Measurements from ENCODE around the gene GADD45B. TPM values are rescaled to one million over a fixed set of nuclear protein-coding genes. Genes with fewer than 3 reads are reported as not detected.
A peak's percentile ranks its signal among the peaks of the same experiment; 100 is the strongest.

The GADD45B gene
- total RNA-seq, 1 experiment from 2014 or later: 16.2 TPM

GRCh38 chr19:2444251-2445002, 31.5 kb upstream of the GADD45B start:
- Histone ChIP-seq H3K56ac (ENCODE audit: insufficient read length, low read depth, low read length) (no peak overlapping the region), H2BK15ac (ENCODE audit: low read depth, low read length) (no peak overlapping the region), H2AK5ac (ENCODE audit: insufficient read length, low read length) (no peak overlapping the region), H2AFZ (ENCODE audit: low read length) (no peak overlapping the region), H3K23ac (ENCODE audit: insufficient read length, low read depth, low read length) (no peak overlapping the region), H4K20me1 (ENCODE audit: control insufficient read depth, insufficient read depth, insufficient read length) (no peaks in the 10 kb centered on the region), H3K14ac (ENCODE audit: insufficient read depth, low read length) (no peak overlapping the region), H3K4ac (ENCODE audit: low read depth, low read length) (no peak overlapping the region), H3K9me3 (ENCODE audit: control insufficient read depth, low read depth, low read length) (no peaks in the 10 kb centered on the region), H4K5ac (ENCODE audit: insufficient read length, low read depth, low read length) (no peak overlapping the region), H3K27me3 (ENCODE audit: insufficient read depth, low read length) (no peaks in the 10 kb centered on the region), H3K4me1 (ENCODE audit: insufficient read depth, low read length) (no peaks in the 10 kb centered on the region), H2BK12ac (ENCODE audit: insufficient read length, low read depth, low read length) (no peak overlapping the region), H2BK5ac (ENCODE audit: insufficient read length, low read length) (no peak overlapping the region), H2BK20ac (ENCODE audit: low read depth, low read length, poor library complexity, severe bottlenecking) (no peak overlapping the region), H4K91ac (ENCODE audit: insufficient read length, low read depth, low read length) (no peak overlapping the region), H3K18ac (ENCODE audit: insufficient read length, low read depth, low read length) (no peak overlapping the region), H3K79me2 (ENCODE audit: insufficient read depth, low read length) (peaks cover 15% of the 10 kb centered on the region; the same call in 1 of the 2 replicates), H3K79me1 (ENCODE audit: insufficient read depth, low read depth, low read length, poor library complexity, severe bottlenecking) (peaks cover 5% of the 10 kb centered on the region), H3T11ph (ENCODE audit: low read length) (no peak overlapping the region), H3K9ac (ENCODE audit: extremely low read depth, insufficient read length, low read length) (no peak overlapping the region), H3K23me2 (ENCODE audit: insufficient read length, low read depth, low read length, poor library complexity, severe bottlenecking) (no peaks in the 10 kb centered on the region), H3K27ac (ENCODE audit: insufficient read length, low read depth, low read length) (no peak overlapping the region), H2BK120ac (ENCODE audit: low read depth, low read length, poor library complexity, severe bottlenecking) (no peak overlapping the region), H4K8ac (replicated peaks; ENCODE audit: insufficient read length, low read depth, low read length) (no peak overlapping the region), H3K4me2 (ENCODE audit: insufficient read depth, insufficient read length, low read length) (no peak overlapping the region)
- no peak for TF ChIP-seq CTCF (conservative IDR thresholded peaks at IDR 0.05)
- WGBS (ENCODE audit: extremely low coverage, insufficient read length, low lambda C conversion rate): no CpG with 5 or more reads among the region's 34 CpGs
- Mint-ChIP-seq H3K4me1 (peaks cover 10% of the 10 kb centered on the region in 2 experiments; a peak in 3 of 4 replicates), H3K9me3 (no peaks in the 10 kb centered on the region; a peak in 1 of 5 replicates), H3K36me3 (ENCODE audit: insufficient read depth in 1 of 3, low read depth in 3 of 3) (peaks cover 13 to 34% (median 31%) of the 10 kb centered on the region in 3 experiments; a peak in 6 of 7 replicates), H3K27me3 (ENCODE audit: low read depth) (no peaks in the 10 kb centered on the region; the same call in 1 of the 2 replicates), H3K4me3 (no peak overlapping the region), H3K27ac (peak overlapping the region in 1 of 3 experiments; percentile 23; a peak in 1 of 7 replicates)
- DNase-seq: no peak

Measured in H9 (cell line).